Left cardiac atrium (tissue), 4 donors: Measurements from ENCODE around the gene ZFPM1. TPM values are rescaled to one million over a fixed set of nuclear protein-coding genes. Genes with fewer than 3 reads are reported as not detected.

Experiments used
- ATAC-seq, 2 donors: fragments of 200-7000 bp; cut with Tn5 transposase; one replicate each; pipeline ENCODE4 v1.9.1; 2020; ENCODE audit warnings: mild to moderate bottlenecking in 2 of 2, moderate library complexity in 2 of 2
- DNase-seq: peaks from one replicate; pipeline ENCODE4 v3.0.0-alpha.2; 2020
- intact Hi-C, 2 donors: fragments of 100-400 bp; cut with DNase I; formaldehyde crosslinking; loops; one replicate each; pipeline versions ENCODE4 v1.14.1 to v1.15.1; 2022 to 2023
- total RNA-seq, 2 donors: library from RNA; stranded (reverse); fragmentation: NEBNext Ultra II Directional; extraction: Animal tissue kit (Norgen Biotek cat#: 25700); gene quantifications; one replicate each; pipeline ENCODE4 v1.2.1, GENCODE V29; 2021
- donor health status: DM: no; HTN: yes; CAD: no.
- donor health status: DM: no; HTN: yes; CAD: no; lungs with severe emphysema.
- donor health status: DM: yes; HTN: yes; CAD: no.
- donor health status: Dilated cardiomyopathy.

ZFPM1 gene
- total RNA-seq, 2 donors from 2014 or later, result 7.0 to 11.5 TPM

- no peak for ATAC-seq
- intact Hi-C loops, result no loop called here
- DNase-seq, result no peak
Observed at GRCh38 chr16:88471115-88471514, 18.0 kb downstream of the ZFPM1 start.

GRCh38 chr16:88471575-88471974, 18.5 kb downstream of the ZFPM1 start:
- ATAC-seq (no peak), DNase-seq (no peak)
- intact Hi-C loops, result no loop called here

GRCh38 chr16:88472069-88472468, 19.0 kb downstream of the ZFPM1 start:
- no peak for ATAC-seq
- no peak for DNase-seq
- intact Hi-C loops, result no loop called here

- ATAC-seq, result peak; percentile 45 to 64
- intact Hi-C loops, result no loop called here
- DNase-seq, result peak; percentile 62
Observed at GRCh38 chr16:88472637-88473205, 19.6 kb downstream of the ZFPM1 start.

- ATAC-seq (peak; percentile 67 to 81), DNase-seq (peak; percentile 90)
- intact Hi-C loops, result no loop called here
Observed at GRCh38 chr16:88473666-88474534, 20.8 kb downstream of the ZFPM1 start.

- ATAC-seq (no peak), DNase-seq (no peak)
- intact Hi-C loops, result no loop called here
Observed at GRCh38 chr16:88475037-88475436, 22.0 kb downstream of the ZFPM1 start.

- DNase-seq (no peak), ATAC-seq (no peak)
- intact Hi-C loops, result no loop called here
Observed at GRCh38 chr16:88476203-88476602, 23.1 kb downstream of the ZFPM1 start.

GRCh38 chr16:88476817-88477397, 23.8 kb downstream of the ZFPM1 start:
- ATAC-seq (no peak), DNase-seq (no peak)
- intact Hi-C loops, result no loop called here

- DNase-seq, result no peak
- intact Hi-C loops, result no loop called here
- peak in 1 of 2 donors; percentile 3 for ATAC-seq
Observed at GRCh38 chr16:88477631-88478519, 24.8 kb downstream of the ZFPM1 start.

- intact Hi-C loops, result no loop called here
- peak; percentile 39 to 60 for ATAC-seq
Observed at GRCh38 chr16:88478889-88479792, 26.1 kb downstream of the ZFPM1 start.

GRCh38 chr16:88479793-88480760, 27.0 kb downstream of the ZFPM1 start:
- DNase-seq (no peak), ATAC-seq (peak; percentile 35 to 49)
- intact Hi-C loops, result no loop called here

More at GRCh38 chr16:88478889-88479792, 26.1 kb downstream of the ZFPM1 start:
- no peak for DNase-seq

GRCh38 chr16:88480829-88481228, 27.7 kb downstream of the ZFPM1 start:
- intact Hi-C loops, result no loop called here

GRCh38 chr16:88481851-88482250, 28.8 kb downstream of the ZFPM1 start:
- no peak for DNase-seq
- intact Hi-C loops, result no loop called here
- no peak for ATAC-seq

More at GRCh38 chr16:88480829-88481228, 27.7 kb downstream of the ZFPM1 start:
- ATAC-seq, result no peak
- no peak for DNase-seq

- DNase-seq (no peak), ATAC-seq (no peak)
- intact Hi-C loops, result no loop called here
Observed at GRCh38 chr16:88482630-88483391, 29.7 kb downstream of the ZFPM1 start.

- intact Hi-C loops, result no loop called here
- ATAC-seq (no peak), DNase-seq (no peak)
Observed at GRCh38 chr16:88483392-88483641, 30.2 kb downstream of the ZFPM1 start.

- no peak for DNase-seq
- ATAC-seq, result no peak
- intact Hi-C loops, result no loop called here
Observed at GRCh38 chr16:88484505-88485365, 31.7 kb downstream of the ZFPM1 start.
